ENCODE measurements around the gene SPCS3.
A peak's percentile ranks its signal among the peaks of the same experiment; 100 is the strongest.
"Not testable (repeated sequence)": the region's sequence is repeated elsewhere in the genome, so short reads cannot be mapped to it uniquely, and the experiment has no call there.

Gene SPCS3
- total RNA-seq = 289 to 326 reads per million in 2 experiments

GRCh38 chr4:176319704-176320339 lies at the start of gene SPCS3:
TSS of gene SPCS3 (plus strand) at chr4:176319966. CDS start at chr4:176320077, 111 bp downstream.
- peak; percentile 94 for DNase-seq (ENCODE audit: low read depth)

GRCh38 chr4:176270669-176271068 lies 49.1 kb upstream of the SPCS3 start:
- DNase-seq (ENCODE audit: low read depth) = no peak

GRCh38 chr4:176271749-176272148 lies 48.0 kb upstream of the SPCS3 start:
- DNase-seq (ENCODE audit: low read depth) = no peak

- no peak for DNase-seq (ENCODE audit: low read depth)
Measured at GRCh38 chr4:176272799-176273198, 47.0 kb upstream of the SPCS3 start.

GRCh38 chr4:176273736-176274135 lies 46.0 kb upstream of the SPCS3 start:
- DNase-seq (ENCODE audit: low read depth) = no peak

GRCh38 chr4:176274441-176274840 lies 45.3 kb upstream of the SPCS3 start:
- DNase-seq (ENCODE audit: low read depth) = no peak

GRCh38 chr4:176276710-176277109 lies 43.1 kb upstream of the SPCS3 start:
- DNase-seq (ENCODE audit: low read depth) = no peak

- no peak for DNase-seq (ENCODE audit: low read depth)
Measured at GRCh38 chr4:176277162-176277904, 42.4 kb upstream of the SPCS3 start.

GRCh38 chr4:176279560-176279959 lies 40.2 kb upstream of the SPCS3 start:
- DNase-seq (ENCODE audit: low read depth) = not testable (repeated sequence)

- DNase-seq (ENCODE audit: low read depth) = no peak
Measured at GRCh38 chr4:176286728-176287127, 33.0 kb upstream of the SPCS3 start.

GRCh38 chr4:176287546-176287945 lies 32.2 kb upstream of the SPCS3 start:
- DNase-seq (ENCODE audit: low read depth) = no peak

- DNase-seq (ENCODE audit: low read depth) = no peak
Measured at GRCh38 chr4:176288020-176288419, 31.7 kb upstream of the SPCS3 start.

GRCh38 chr4:176289561-176289960 lies 30.2 kb upstream of the SPCS3 start:
- DNase-seq (ENCODE audit: low read depth) = no peak

- DNase-seq (ENCODE audit: low read depth) = no peak
Measured at GRCh38 chr4:176290520-176290919, 29.2 kb upstream of the SPCS3 start.

GRCh38 chr4:176291748-176292147 lies 28.0 kb upstream of the SPCS3 start:
- no peak for DNase-seq (ENCODE audit: low read depth)

GRCh38 chr4:176292920-176293319 lies 26.8 kb upstream of the SPCS3 start:
- no peak for DNase-seq (ENCODE audit: low read depth)

- DNase-seq (ENCODE audit: low read depth) = no peak
Measured at GRCh38 chr4:176293660-176294059, 26.1 kb upstream of the SPCS3 start.

GRCh38 chr4:176295907-176296306 lies 23.9 kb upstream of the SPCS3 start:
- DNase-seq (ENCODE audit: low read depth) = not testable (repeated sequence)

- DNase-seq (ENCODE audit: low read depth) = no peak
Measured at GRCh38 chr4:176298664-176299063, 21.1 kb upstream of the SPCS3 start.

GRCh38 chr4:176300036-176300435 lies 19.7 kb upstream of the SPCS3 start:
- DNase-seq (ENCODE audit: low read depth) = no peak

- no peak for DNase-seq (ENCODE audit: low read depth)
Measured at GRCh38 chr4:176300565-176300964, 19.2 kb upstream of the SPCS3 start.

GRCh38 chr4:176302283-176303275 lies 17.2 kb upstream of the SPCS3 start:
- DNase-seq (ENCODE audit: low read depth) = no peak

All from T follicular helper cell (primary cell).